ENCODE data around the gene CCDC3.

GRCh38 chr10:12971001-12971788 lies 30.3 kb downstream of the CCDC3 start:
- TF ChIP-seq CTCF (IDR thresholded peaks at IDR 0.05; ENCODE audit: low read depth, low read length): no peak
- no peak for TF ChIP-seq POLR2A (IDR thresholded peaks at IDR 0.05; ENCODE audit: extremely low read depth, insufficient read length)

Measured in NB4 (cell line).